HG02885 (cell line): Measurements from ENCODE around the gene ITGA11.

ENCODE experiments used
- ATAC-seq: cut with Tn5 transposase; IDR thresholded peaks from one replicate; pipeline ENCODE4 v1.9.1; 2021; ENCODE audit warnings: mild to moderate bottlenecking; ENCODE audit not compliant: unreplicated experiment, poor library complexity

Gene ITGA11

GRCh38 chr15:68365140-68365745 is 66.7 kb downstream of the ITGA11 start:
- ATAC-seq = no peak

- ATAC-seq = no peak
Observed at GRCh38 chr15:68364660-68365035, 67.3 kb downstream of the ITGA11 start.

- no peak for ATAC-seq
Observed at GRCh38 chr15:68364028-68364659, 67.8 kb downstream of the ITGA11 start.

DNA sequence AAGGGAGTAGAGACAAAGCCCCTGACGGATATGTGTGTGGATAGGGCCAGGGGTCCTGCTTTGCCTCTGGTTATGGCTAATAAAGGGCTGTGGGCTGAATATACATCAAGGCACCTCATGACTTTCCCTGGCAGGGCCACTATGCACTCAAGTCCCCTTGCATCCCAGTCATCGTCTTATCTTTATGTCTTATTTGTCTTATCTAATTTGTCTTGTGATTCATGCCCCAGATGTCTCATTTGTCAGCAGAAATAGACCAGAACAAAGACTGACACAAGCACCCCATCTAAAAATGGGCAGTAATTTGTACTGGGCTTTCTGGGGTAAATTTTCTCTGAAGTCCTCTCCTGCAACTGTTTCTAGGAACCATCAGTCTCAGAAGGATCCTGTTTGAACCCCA is 68.6 kb downstream of the ITGA11 start:
- ATAC-seq = no peak

DNA sequence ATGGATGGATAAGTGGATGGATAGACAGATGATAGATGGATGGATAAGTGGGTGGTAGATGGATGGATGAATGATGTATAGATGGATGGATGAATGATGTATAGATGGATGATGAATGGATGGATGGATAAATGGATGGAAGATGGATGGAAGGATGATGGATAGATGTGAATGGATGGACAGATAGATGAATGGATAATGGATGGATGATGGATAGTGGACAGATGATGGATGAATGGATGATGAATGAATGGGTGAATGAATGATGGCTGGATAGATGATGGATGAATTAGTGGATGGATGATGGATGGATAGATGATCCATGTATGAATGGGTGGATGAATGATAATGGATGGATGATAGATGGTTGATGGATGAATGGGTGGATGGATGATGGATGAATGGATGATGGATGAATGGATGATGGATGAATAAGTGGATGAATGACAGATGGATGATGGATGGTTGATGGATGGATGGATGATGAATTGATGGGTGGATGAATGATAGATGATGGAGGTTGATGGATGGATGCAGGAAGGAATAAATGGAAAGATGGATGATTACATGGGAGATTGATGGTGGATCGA is 69.3 kb downstream of the ITGA11 start:
- ATAC-seq = no peak

- no peak for ATAC-seq
Observed at GRCh38 chr15:68360721-68361120, 71.2 kb downstream of the ITGA11 start.

- ATAC-seq = no peak
Observed at GRCh38 chr15:68356778-68357177, 75.2 kb downstream of the ITGA11 start.

DNA sequence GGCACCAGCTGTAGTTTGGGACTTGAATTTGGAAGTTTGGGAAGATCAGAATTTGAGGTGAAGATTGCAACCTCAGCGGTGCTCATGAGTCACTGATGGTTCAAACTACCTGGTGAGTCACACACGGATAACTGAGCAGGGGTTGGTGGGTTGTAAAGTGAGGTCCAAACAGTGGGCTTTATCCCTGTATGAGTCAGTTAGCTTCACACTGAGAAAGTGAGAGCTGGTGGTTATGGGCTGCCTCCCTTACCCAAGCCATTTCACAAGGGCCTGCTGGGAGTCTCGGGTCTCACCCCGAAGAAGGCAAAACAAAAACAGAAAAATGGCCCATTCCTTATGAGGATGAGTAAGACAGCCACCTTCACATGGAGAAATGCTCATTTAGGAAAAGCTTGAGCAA is 77.0 kb downstream of the ITGA11 start:
- ATAC-seq = no peak

GRCh38 chr15:68354268-68354667 is 77.7 kb downstream of the ITGA11 start:
- ATAC-seq = no peak

GRCh38 chr15:68353421-68354135 is 78.4 kb downstream of the ITGA11 start:
- ATAC-seq = no peak

GRCh38 chr15:68352401-68353062 is 79.4 kb downstream of the ITGA11 start:
- ATAC-seq = no peak

- ATAC-seq = no peak
Observed at GRCh38 chr15:68349151-68349550, 82.8 kb downstream of the ITGA11 start.

- ATAC-seq = no peak
Observed at GRCh38 chr15:68348606-68349005, 83.4 kb downstream of the ITGA11 start.

GRCh38 chr15:68348081-68348480 is 83.9 kb downstream of the ITGA11 start:
- ATAC-seq = no peak

- no peak for ATAC-seq
Observed at GRCh38 chr15:68347392-68347791, 84.6 kb downstream of the ITGA11 start.

GRCh38 chr15:68346979-68347378 is 85.0 kb downstream of the ITGA11 start:
- ATAC-seq = no peak

GRCh38 chr15:68345481-68345880 is 86.5 kb downstream of the ITGA11 start:
- ATAC-seq = no peak

DNA sequence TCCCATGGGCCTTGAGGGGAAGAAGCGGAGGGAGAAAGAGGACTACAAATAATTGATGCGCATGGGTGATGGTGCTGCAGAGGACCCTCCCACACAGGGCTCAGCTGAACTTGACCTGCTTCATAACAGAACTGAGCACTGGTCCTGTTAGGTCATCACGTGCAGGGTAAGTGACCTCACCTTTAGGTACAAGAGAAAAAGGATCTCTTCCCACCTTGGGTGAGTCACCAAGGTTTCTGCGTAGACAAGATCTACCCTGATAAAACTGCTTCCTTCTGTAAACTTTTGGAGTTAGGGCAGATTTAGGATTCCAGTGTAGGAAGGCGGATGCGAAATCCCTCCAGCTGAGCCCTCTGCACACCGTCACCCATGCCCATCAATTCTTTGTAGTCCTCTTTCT is 87.4 kb downstream of the ITGA11 start:
- ATAC-seq = no peak

- no peak for ATAC-seq
Observed at GRCh38 chr15:68343579-68344225, 88.3 kb downstream of the ITGA11 start.
